H9 (cell line): Measurements from ENCODE around the gene NIPAL1. TPM values are rescaled to one million over a fixed set of nuclear protein-coding genes. Genes with fewer than 3 reads are reported as not detected.

ENCODE experiments used
- DNase-seq: peaks from one replicate; pipeline ENCODE4 v3.0.0-alpha.2; 2017
- H2AFZ ChIP-seq: one replicate; pipeline ENCODE4 v1.6.1; 2013; ENCODE audit warnings: mild to moderate bottlenecking, low read length, control low read depth, moderate library complexity
- H2AK5ac ChIP-seq: 2 replicates; pipeline ENCODE4 v1.6.1; 2013; ENCODE audit warnings: low read length, control low read depth, mixed read lengths; ENCODE audit not compliant: insufficient read length
- H2BK120ac ChIP-seq: one replicate; pipeline ENCODE4 v1.6.1; 2013; ENCODE audit warnings: low read depth, mild to moderate bottlenecking, low read length, control low read depth, inconsistent platforms; ENCODE audit not compliant: poor library complexity, severe bottlenecking
- H2BK12ac ChIP-seq: 2 replicates; pipeline ENCODE4 v1.6.1; 2013; ENCODE audit warnings: low read length, control low read depth, mixed read lengths, low read depth; ENCODE audit not compliant: insufficient read length
- H2BK15ac ChIP-seq: 2 replicates; pipeline ENCODE4 v1.6.1; 2013; ENCODE audit warnings: low read depth, low read length, control low read depth
- H2BK20ac ChIP-seq: one replicate; pipeline ENCODE4 v1.6.1; 2013; ENCODE audit warnings: low read depth, mild to moderate bottlenecking, low read length, control low read depth, inconsistent platforms; ENCODE audit not compliant: poor library complexity, severe bottlenecking
- H2BK5ac ChIP-seq: 2 replicates; pipeline ENCODE4 v1.6.1; 2013; ENCODE audit warnings: low read length, control low read depth, mixed read lengths; ENCODE audit not compliant: insufficient read length
- H3K14ac ChIP-seq: 2 replicates; pipeline ENCODE4 v1.6.1; 2013; ENCODE audit warnings: low read length, control low read depth; ENCODE audit not compliant: insufficient read depth
- H3K18ac ChIP-seq: 2 replicates; pipeline ENCODE4 v1.6.1; 2013; ENCODE audit warnings: low read depth, mild to moderate bottlenecking, mixed read lengths, low read length, control low read depth; ENCODE audit not compliant: insufficient read length
- H3K23ac ChIP-seq: 2 replicates; pipeline ENCODE4 v1.6.1; 2013; ENCODE audit warnings: low read length, control low read depth, mixed read lengths, low read depth; ENCODE audit not compliant: insufficient read length
- H3K23me2 ChIP-seq: 2 replicates; pipeline ENCODE4 v1.6.1; 2013; ENCODE audit warnings: low read depth, mild to moderate bottlenecking, mixed read lengths, low read length, control low read depth; ENCODE audit not compliant: insufficient read length, poor library complexity, severe bottlenecking
- H3K27ac ChIP-seq: 2 replicates; pipeline ENCODE4 v1.5.1; 2013; ENCODE audit warnings: low read length, control low read depth, mixed read lengths, low read depth; ENCODE audit not compliant: insufficient read length
- H3K27me3 ChIP-seq: 2 replicates; pipeline ENCODE4 v1.6.1; 2013; ENCODE audit warnings: low read length, control low read depth, inconsistent platforms; ENCODE audit not compliant: insufficient read depth
- H3K4ac ChIP-seq: 2 replicates; pipeline ENCODE4 v1.6.1; 2013; ENCODE audit warnings: low read depth, mild to moderate bottlenecking, control low read depth, inconsistent platforms, low read length, moderate library complexity
- H3K4me1 ChIP-seq: 2 replicates; pipeline ENCODE4 v1.6.1; 2013; ENCODE audit warnings: low read length, control low read depth, inconsistent platforms; ENCODE audit not compliant: insufficient read depth
- H3K4me2 ChIP-seq: 2 replicates; pipeline ENCODE4 v1.6.1; 2013; ENCODE audit warnings: low read length, control low read depth, mixed read lengths; ENCODE audit not compliant: insufficient read length, insufficient read depth
- H3K56ac ChIP-seq: 2 replicates; pipeline ENCODE4 v1.6.1; 2013; ENCODE audit warnings: low read depth, mild to moderate bottlenecking, mixed read lengths, low read length, control low read depth; ENCODE audit not compliant: insufficient read length
- H3K79me1 ChIP-seq: 2 replicates; pipeline ENCODE4 v1.6.1; 2013; ENCODE audit warnings: low read depth, mild to moderate bottlenecking, moderate library complexity, low read length, control low read depth, inconsistent platforms; ENCODE audit not compliant: insufficient read depth, poor library complexity, severe bottlenecking
- H3K79me2 ChIP-seq: 2 replicates; pipeline ENCODE4 v1.6.1; 2013; ENCODE audit warnings: low read length, control low read depth, inconsistent platforms; ENCODE audit not compliant: insufficient read depth
- H3K9ac ChIP-seq: 2 replicates; pipeline ENCODE4 v1.6.1; 2013; ENCODE audit warnings: low read length, control low read depth, mixed read lengths; ENCODE audit not compliant: insufficient read length; ENCODE audit errors: extremely low read depth
- H3K9me3 ChIP-seq: one replicate; pipeline ENCODE4 v1.6.1; 2013; ENCODE audit warnings: low read depth, low read length, inconsistent platforms; ENCODE audit not compliant: control insufficient read depth
- H3T11ph ChIP-seq: one replicate; pipeline ENCODE4 v1.6.1; 2013; ENCODE audit warnings: mild to moderate bottlenecking, low read length, control low read depth, inconsistent platforms
- H4K20me1 ChIP-seq: one replicate; pipeline ENCODE4 v1.6.1; 2013; ENCODE audit not compliant: control insufficient read depth, insufficient read length, insufficient read depth
- H4K5ac ChIP-seq: 2 replicates; pipeline ENCODE4 v1.6.1; 2013; ENCODE audit warnings: low read depth, mild to moderate bottlenecking, mixed read lengths, low read length, control low read depth; ENCODE audit not compliant: insufficient read length
- H4K8ac ChIP-seq: replicated peaks from 2 replicates; pipeline ENCODE4 v1.6.1; 2013; ENCODE audit warnings: low read length, control low read depth, mixed read lengths, low read depth; ENCODE audit not compliant: insufficient read length
- H4K91ac ChIP-seq: 2 replicates; pipeline ENCODE4 v1.6.1; 2013; ENCODE audit warnings: low read depth, mild to moderate bottlenecking, moderate library complexity, mixed read lengths, low read length, control low read depth; ENCODE audit not compliant: insufficient read length
- H3K27ac Mint-ChIP-seq, 3 experiments: 2 replicates in 2 of 3; 3 replicates in 1 of 3; pipeline ENCODE4 v1.8.0; 2020 to 2021; ENCODE audit warnings: mixed read lengths in 3 of 3, mild to moderate bottlenecking in 1 of 3, moderate library complexity in 1 of 3
- H3K27me3 Mint-ChIP-seq: 2 replicates; pipeline ENCODE4 v1.8.0; 2021; ENCODE audit warnings: low read depth, mild to moderate bottlenecking, moderate library complexity, mixed read lengths
- H3K36me3 Mint-ChIP-seq, 3 experiments: 2 replicates in 2 of 3; 3 replicates in 1 of 3; pipeline ENCODE4 v1.8.0; 2020 to 2021; ENCODE audit warnings: low read depth in 3 of 3, mixed read lengths in 3 of 3; ENCODE audit not compliant: insufficient read depth in 1 of 3
- H3K4me1 Mint-ChIP-seq, 2 experiments: 2 replicates each; pipeline ENCODE4 v1.8.0; 2020; ENCODE audit warnings: mixed read lengths in 2 of 2
- H3K4me3 Mint-ChIP-seq, 2 experiments: 2 replicates in 1 of 2; 3 replicates in 1 of 2; pipeline ENCODE4 v1.8.0; 2020 to 2021; ENCODE audit warnings: mild to moderate bottlenecking in 2 of 2, mixed read lengths in 2 of 2, moderate library complexity in 1 of 2
- H3K9me3 Mint-ChIP-seq, 2 experiments: 2 replicates in 1 of 2; 3 replicates in 1 of 2; pipeline ENCODE4 v1.8.0; 2020; ENCODE audit warnings: mild to moderate bottlenecking in 2 of 2, mixed read lengths in 2 of 2, moderate library complexity in 1 of 2
- CTCF ChIP-seq: fragments of 200-600 bp; sonication (generic); conservative IDR thresholded peaks from 3 replicates; pipeline ENCODE4 v1.8.0; 2021; ENCODE audit warnings: antibody characterized with exemption, mild to moderate bottlenecking
- WGBS: extraction: QIAGEN DNeasy Blood & Tissue Kit; methylation state at CpG from one replicate; pipeline ENCODE4 v1.1.7; 2013; ENCODE audit warnings: missing lambda C conversion rate, low lambda C conversion rate, mixed read lengths; ENCODE audit not compliant: insufficient read length; ENCODE audit errors: extremely low coverage; 5-methylcytosine and 5-hydroxymethylcytosine counted together
- total RNA-seq: library from RNA; stranded (reverse); gene quantifications from 2 replicates; pipeline ENCODE4 v1.2.1, GENCODE V29; 2021

Gene NIPAL1
- total RNA-seq, 1 experiment from 2014 or later, result 16.9 TPM

GRCh38 chr4:48042979-48043461, 26.4 kb downstream of the NIPAL1 start:
- H3K27ac ChIP-seq, result no peak overlapping the region
- H2AFZ ChIP-seq, result no peak overlapping the region
- no peaks in the 10 kb centered on the region for H3K27me3 ChIP-seq
- H3K9ac ChIP-seq, result no peak overlapping the region
- no peak overlapping the region for H3K23ac ChIP-seq
- no peak overlapping the region for H2BK5ac ChIP-seq
- Mint-ChIP-seq H3K36me3 (peaks cover 0 to 5% (median 3%) of the 10 kb centered on the region in 3 experiments; a peak in 2 of 7 replicates), H3K4me3 (no peak overlapping the region), H3K27ac (peak overlapping the region in 1 of 3 experiments; percentile 20; a peak in 1 of 7 replicates), H3K9me3 (no peaks in the 10 kb centered on the region), H3K27me3 (no peaks in the 10 kb centered on the region), H3K4me1 (peaks cover 17 to 27% of the 10 kb centered on the region in 2 experiments)
- H3K18ac ChIP-seq, result no peak overlapping the region
- no peak overlapping the region for H4K5ac ChIP-seq
- no CpG with 5 or more reads among the region's 3 CpGs for WGBS
- H3K56ac ChIP-seq, result no peak overlapping the region
- TF ChIP-seq CTCF, result no peak
- no peaks in the 10 kb centered on the region for H3K79me1 ChIP-seq
- no peak overlapping the region for H2AK5ac ChIP-seq
- H4K8ac ChIP-seq, result no peak overlapping the region
- no peaks in the 10 kb centered on the region for H3K79me2 ChIP-seq
- no peak overlapping the region for H2BK120ac ChIP-seq
- no peak overlapping the region for H3K4ac ChIP-seq
- no peaks in the 10 kb centered on the region for H3K9me3 ChIP-seq
- no peak overlapping the region for H2BK15ac ChIP-seq
- no peak overlapping the region for H3T11ph ChIP-seq
- no peak overlapping the region for H4K91ac ChIP-seq
- DNase-seq, result no peak
- H2BK20ac ChIP-seq, result no peak overlapping the region
- H3K4me2 ChIP-seq, result no peak overlapping the region
- H3K4me1 ChIP-seq, result no peaks in the 10 kb centered on the region; the same call in 1 of the 2 replicates
- H4K20me1 ChIP-seq, result no peaks in the 10 kb centered on the region
- H3K23me2 ChIP-seq, result no peaks in the 10 kb centered on the region
- no peak overlapping the region for H2BK12ac ChIP-seq
- H3K14ac ChIP-seq, result no peak overlapping the region
